HUES6 (cell line): ENCODE results near the gene FAF1.
"Not testable (repeated sequence)": the region's sequence is repeated elsewhere in the genome, so short reads cannot be mapped to it uniquely, and the experiment has no call there.

Source experiments
- H3K27ac ChIP-seq: 2 replicates; pipeline ENCODE4 v1.7.0; 2013; ENCODE audit warnings: low read depth, mild to moderate bottlenecking, low read length, inconsistent platforms
- H3K27me3 ChIP-seq: 2 replicates; pipeline ENCODE4 v1.6.1; 2013; ENCODE audit warnings: low read length; ENCODE audit not compliant: control insufficient read depth, insufficient read depth
- H3K36me3 ChIP-seq: 2 replicates; pipeline ENCODE4 v1.6.1; 2013; ENCODE audit warnings: low read length; ENCODE audit not compliant: control insufficient read depth, insufficient read depth
- H3K4me1 ChIP-seq: 2 replicates; pipeline ENCODE4 v1.6.1; 2013; ENCODE audit warnings: low read length; ENCODE audit not compliant: control insufficient read depth, insufficient read depth
- H3K4me3 ChIP-seq: 2 replicates; pipeline ENCODE4 v1.5.1; 2013; ENCODE audit warnings: low read depth, low read length
- H3K9ac ChIP-seq: one replicate; pipeline ENCODE4 v1.6.1; 2013; ENCODE audit warnings: mild to moderate bottlenecking, low read length
- H3K9me3 ChIP-seq: 2 replicates; pipeline ENCODE4 v1.6.1; 2013; ENCODE audit warnings: low read depth, low read length; ENCODE audit not compliant: control insufficient read depth, insufficient read depth

The FAF1 gene

DNA sequence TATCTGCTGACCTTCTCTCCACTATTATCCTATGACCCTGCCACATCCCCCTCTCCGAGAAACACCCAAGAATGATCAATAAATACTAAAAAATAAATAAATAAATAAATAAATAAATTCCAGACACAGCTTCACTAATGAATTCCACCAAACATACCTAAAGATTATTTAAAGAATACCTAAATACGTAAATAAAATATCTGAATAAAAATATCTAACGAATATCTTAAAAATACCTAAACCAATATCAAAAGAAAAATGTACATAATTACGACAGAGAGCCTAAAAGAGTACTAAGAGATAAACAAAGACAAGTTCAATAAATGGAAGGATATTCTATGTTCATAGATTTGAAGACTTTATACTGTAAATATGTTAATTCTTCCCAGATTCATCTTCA lies 132.5 kb downstream of the FAF1 start:
- Histone ChIP-seq H3K27me3 (no peaks in the 10 kb centered on the region), H3K9me3 (peaks cover 29% of the 10 kb centered on the region), H3K4me3 (no peak overlapping the region), H3K9ac (no peak overlapping the region), H3K27ac (no peak overlapping the region), H3K4me1 (no peaks in the 10 kb centered on the region), H3K36me3 (no peaks in the 10 kb centered on the region; the same call in 1 of the 2 replicates)

DNA sequence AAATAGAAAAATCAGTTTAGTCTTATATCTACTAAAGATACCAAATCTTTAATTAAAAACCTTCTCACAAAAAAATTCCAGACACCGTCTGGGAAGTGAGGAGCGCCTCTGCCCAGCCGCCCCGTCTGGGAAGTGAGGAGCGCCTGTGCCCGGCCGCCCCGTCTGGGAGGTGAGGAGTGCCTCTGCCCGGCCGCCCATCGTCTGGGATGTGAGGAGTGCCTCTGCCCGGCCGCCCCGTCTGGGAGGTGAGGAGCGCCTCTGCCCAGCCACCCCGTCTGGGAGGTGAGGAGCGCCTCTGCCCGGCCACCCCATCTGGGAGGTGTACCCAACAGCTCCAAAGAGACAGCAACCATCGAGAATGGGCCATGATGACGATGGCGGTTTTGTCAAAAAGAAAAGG lies 133.3 kb downstream of the FAF1 start:
- not testable (repeated sequence) for H3K4me3 ChIP-seq, H3K9ac ChIP-seq, H3K36me3 ChIP-seq, H3K27ac ChIP-seq, H3K27me3 ChIP-seq, H3K4me1 ChIP-seq
- H3K9me3 ChIP-seq = peaks cover 23% of the 10 kb centered on the region

DNA sequence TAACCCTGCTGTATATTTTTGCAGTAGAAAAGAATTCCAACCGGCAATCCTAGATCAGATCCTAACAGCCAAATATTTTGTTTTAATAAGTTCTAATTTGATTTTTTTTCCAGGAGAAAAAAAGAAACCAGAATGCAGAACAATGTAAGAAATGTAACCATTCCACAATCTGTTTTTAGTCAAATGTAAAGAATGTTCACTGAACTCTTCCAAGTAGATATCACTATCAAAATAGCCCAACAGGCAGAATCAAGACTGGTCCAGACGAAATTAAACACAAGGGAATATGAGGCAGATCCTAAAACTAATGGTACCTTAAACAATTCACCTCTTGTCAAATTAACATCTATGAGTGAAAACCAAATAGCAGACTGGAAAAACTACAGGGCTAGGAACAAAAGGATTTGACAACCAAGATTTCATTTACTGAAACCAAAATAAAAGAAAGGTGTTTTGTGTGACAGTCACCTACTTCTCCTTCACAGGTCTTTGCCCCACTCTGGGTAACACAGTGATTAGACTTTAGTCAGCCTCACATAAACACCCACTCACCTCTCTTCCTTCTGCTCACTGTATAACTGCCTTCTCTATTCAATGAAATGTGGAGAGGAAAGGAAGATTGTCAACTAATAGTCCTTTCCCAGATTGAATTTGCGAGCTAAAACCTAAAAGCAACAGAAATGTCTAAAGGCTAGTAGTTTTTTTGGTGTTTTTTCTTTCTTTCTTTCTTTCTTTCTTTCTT lies 137.9 kb downstream of the FAF1 start:
- Histone ChIP-seq H3K9ac (no peak overlapping the region), H3K4me1 (no peaks in the 10 kb centered on the region), H3K27me3 (no peaks in the 10 kb centered on the region), H3K9me3 (peaks cover 7% of the 10 kb centered on the region; the same call in 1 of the 2 replicates), H3K27ac (no peak overlapping the region), H3K4me3 (no peak overlapping the region), H3K36me3 (no peaks in the 10 kb centered on the region)

DNA sequence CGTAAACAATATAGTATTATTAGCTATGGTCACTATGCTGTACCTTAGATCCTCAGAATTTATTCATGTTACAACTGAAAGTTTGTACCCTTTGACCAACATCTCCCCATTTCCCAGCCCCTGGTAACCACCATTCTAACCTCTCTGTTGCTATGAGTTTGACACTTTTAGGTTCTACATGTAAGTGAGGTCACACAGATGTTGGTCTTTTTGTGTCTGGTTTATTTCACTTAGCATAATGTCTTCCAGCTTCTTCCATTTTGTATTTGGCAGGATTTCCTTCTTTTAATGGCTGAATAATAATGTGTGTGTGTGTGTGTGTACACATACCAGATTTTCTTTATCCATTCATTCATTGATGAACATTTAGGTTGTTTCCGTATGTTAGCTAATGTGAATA lies 139.5 kb downstream of the FAF1 start:
- Histone ChIP-seq H3K9me3 (no peaks in the 10 kb centered on the region), H3K4me3 (no peak overlapping the region), H3K27ac (no peak overlapping the region), H3K9ac (no peak overlapping the region), H3K27me3 (no peaks in the 10 kb centered on the region), H3K36me3 (no peaks in the 10 kb centered on the region), H3K4me1 (no peaks in the 10 kb centered on the region)

DNA sequence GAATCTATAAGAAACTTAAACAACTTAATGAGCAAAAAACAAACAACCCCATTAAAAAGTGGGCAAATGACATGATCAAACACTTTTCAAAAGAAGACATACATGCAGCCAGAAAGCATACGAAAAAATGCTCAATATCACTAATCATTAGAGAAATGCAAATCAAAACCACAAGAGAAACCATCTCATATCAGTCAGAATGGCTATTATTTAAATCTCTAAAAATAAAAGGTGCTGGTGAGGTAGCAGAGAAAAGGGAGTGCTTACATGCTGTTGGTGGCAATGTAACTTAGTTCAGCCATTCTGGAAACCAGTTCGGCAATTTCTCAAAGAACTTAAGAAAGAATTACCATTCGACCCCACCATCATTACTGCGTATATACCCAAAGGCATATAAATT lies 147.7 kb downstream of the FAF1 start:
- no peak overlapping the region for H3K9ac ChIP-seq
- no peak overlapping the region for H3K4me3 ChIP-seq
- no peaks in the 10 kb centered on the region; the same call in 1 of the 2 replicates for H3K4me1 ChIP-seq
- H3K27me3 ChIP-seq = no peaks in the 10 kb centered on the region
- no peaks in the 10 kb centered on the region for H3K36me3 ChIP-seq
- H3K9me3 ChIP-seq = peaks cover 18% of the 10 kb centered on the region
- no peak overlapping the region for H3K27ac ChIP-seq

DNA sequence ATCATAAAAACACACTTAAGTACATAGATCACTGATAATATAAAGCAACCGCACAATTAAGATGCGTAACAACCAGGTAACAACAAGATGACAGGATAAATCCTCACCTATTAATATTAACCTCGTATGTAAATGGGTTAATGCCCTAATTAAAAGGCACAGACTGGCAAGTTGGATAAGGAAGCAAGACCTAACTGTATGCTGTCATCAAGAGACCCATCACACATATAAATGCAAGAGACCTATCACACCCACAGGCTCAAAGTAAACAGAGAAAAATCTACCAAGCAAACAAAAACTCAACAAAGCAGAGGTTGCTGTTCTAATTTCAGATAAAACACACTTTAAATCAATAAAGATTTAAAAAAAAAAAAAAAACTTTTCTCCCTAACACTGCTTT lies 151.8 kb downstream of the FAF1 start:
- no peak overlapping the region for H3K27ac ChIP-seq
- H3K4me1 ChIP-seq = peaks cover 5% of the 10 kb centered on the region; the same call in 1 of the 2 replicates
- no peak overlapping the region for H3K9ac ChIP-seq

DNA sequence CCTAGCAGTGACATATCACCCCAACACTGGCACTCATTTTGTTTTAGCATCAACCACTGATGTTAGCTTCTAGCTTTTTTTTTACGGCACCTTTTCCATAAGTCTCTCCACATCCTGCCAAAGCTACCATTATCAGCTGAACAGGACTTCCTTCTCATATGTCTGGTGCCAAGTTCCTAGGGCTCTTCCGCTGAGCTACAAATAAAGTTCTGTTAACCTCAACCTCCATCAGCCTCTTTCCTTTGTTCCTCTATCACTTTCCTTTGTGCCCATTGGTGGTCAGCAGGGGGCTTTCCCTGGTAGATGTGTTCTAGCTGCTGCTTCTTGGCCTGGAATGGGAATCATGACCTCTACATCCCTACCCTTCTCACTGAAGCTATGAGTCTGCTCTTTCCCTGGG lies 163.8 kb downstream of the FAF1 start:
- Histone ChIP-seq H3K36me3 (no peaks in the 10 kb centered on the region), H3K9ac (no peak overlapping the region), H3K27me3 (no peaks in the 10 kb centered on the region), H3K4me1 (peaks cover 7% of the 10 kb centered on the region; the same call in 1 of the 2 replicates), H3K9me3 (no peaks in the 10 kb centered on the region), H3K27ac (no peak overlapping the region), H3K4me3 (no peak overlapping the region)

More for the DNA sequence above, 151.8 kb downstream of the FAF1 start:
- H3K9me3 ChIP-seq = peaks cover 23% of the 10 kb centered on the region
- H3K36me3 ChIP-seq = no peaks in the 10 kb centered on the region
- H3K4me3 ChIP-seq = no peak overlapping the region
- H3K27me3 ChIP-seq = no peaks in the 10 kb centered on the region

DNA sequence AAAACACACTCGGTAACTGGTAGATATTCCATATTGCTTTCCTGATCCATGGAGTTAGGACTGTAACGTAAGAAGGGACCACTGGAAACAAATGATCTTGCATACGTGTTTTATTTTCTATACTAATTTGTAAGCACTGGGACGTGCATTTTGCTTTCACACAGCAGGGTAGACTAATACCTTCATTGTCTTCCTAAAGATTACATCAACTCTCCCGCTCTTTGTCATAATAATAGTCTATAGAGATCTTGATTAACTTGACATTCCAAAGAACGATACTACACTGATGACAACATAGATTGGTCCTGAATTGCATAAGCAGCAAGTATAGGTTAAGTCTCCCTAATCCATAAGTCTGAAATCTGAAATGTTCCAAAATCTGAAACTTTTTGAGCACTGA lies 166.5 kb downstream of the FAF1 start:
- no peaks in the 10 kb centered on the region for H3K27me3 ChIP-seq
- no peaks in the 10 kb centered on the region for H3K9me3 ChIP-seq
- no peaks in the 10 kb centered on the region for H3K36me3 ChIP-seq
- no peak overlapping the region for H3K9ac ChIP-seq
- peaks cover 7% of the 10 kb centered on the region; the same call in 1 of the 2 replicates for H3K4me1 ChIP-seq
- no peak overlapping the region for H3K27ac ChIP-seq
- no peak overlapping the region for H3K4me3 ChIP-seq

DNA sequence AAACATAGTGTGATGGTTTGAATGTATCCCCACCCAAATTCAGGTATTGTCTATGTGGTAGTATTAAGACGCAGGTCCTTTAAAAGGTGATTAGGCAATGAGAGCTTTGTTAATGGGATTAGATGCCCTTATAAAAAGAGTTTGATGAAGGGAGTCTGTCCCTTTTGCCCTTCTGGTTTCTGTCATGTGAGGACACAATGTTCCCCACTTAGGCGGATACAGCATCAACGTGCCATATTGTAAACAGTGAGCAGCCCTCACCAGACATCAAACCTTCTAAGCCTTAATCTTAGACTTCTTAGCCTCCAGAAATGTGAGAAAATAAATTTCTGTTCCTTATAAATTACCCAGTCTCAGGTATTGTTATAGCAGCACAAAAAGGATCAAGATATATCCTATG lies 172.8 kb downstream of the FAF1 start:
- H3K4me1 ChIP-seq = no peaks in the 10 kb centered on the region
- no peak overlapping the region for H3K9ac ChIP-seq
- no peaks in the 10 kb centered on the region for H3K9me3 ChIP-seq

DNA sequence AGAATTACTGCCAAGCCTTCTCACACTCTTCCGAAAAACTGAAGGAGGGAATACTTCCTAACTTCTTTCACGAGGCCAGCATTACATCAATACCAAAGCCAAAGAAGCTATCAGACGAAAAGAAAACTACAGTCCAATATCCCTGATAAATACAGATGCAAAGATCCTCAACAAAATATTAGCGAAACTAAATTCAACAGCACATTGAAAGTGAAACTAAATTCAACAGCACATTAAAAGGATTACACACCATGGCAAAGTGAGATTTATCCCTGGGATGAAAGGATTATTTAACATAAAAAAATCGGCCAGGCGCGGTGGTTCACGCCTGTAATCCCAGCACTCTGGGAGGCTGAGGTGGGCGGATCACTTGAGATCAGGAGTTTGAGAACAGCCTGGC lies 176.8 kb downstream of the FAF1 start:
- Histone ChIP-seq H3K4me3 (no peak overlapping the region), H3K27ac (no peak overlapping the region), H3K4me1 (no peaks in the 10 kb centered on the region), H3K9ac (no peak overlapping the region), H3K36me3 (peaks cover 18% of the 10 kb centered on the region; the same call in 1 of the 2 replicates), H3K27me3 (no peaks in the 10 kb centered on the region), H3K9me3 (no peaks in the 10 kb centered on the region)

More for the DNA sequence above, 172.8 kb downstream of the FAF1 start:
- no peaks in the 10 kb centered on the region for H3K27me3 ChIP-seq
- no peak overlapping the region for H3K4me3 ChIP-seq
- peaks cover 8% of the 10 kb centered on the region; the same call in 1 of the 2 replicates for H3K36me3 ChIP-seq
- no peak overlapping the region for H3K27ac ChIP-seq

DNA sequence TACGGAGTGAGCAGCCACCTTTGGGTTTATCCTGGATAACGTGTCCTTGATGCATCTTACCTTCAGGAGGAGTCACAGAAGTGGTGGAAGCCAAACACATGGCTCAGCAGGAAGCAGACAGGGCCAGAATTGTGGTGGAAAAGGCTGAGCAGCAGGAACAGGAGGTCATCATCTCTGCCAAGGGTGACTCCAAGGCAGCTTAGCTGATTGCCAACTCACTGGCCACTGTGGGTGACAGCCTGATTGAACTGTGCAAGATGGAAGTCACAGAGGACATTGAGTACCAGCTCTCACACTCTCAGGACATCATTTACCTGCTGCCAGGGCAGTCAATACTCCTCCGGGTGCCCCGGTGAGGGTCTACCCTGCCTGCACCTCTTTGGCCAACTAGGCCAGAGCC lies 179.3 kb downstream of the FAF1 start:
- no peak overlapping the region for H3K4me3 ChIP-seq
- H3K27me3 ChIP-seq = no peaks in the 10 kb centered on the region
- H3K27ac ChIP-seq = no peak overlapping the region
- H3K9me3 ChIP-seq = no peaks in the 10 kb centered on the region
- H3K4me1 ChIP-seq = no peaks in the 10 kb centered on the region
- peaks cover 10% of the 10 kb centered on the region; the same call in 1 of the 2 replicates for H3K36me3 ChIP-seq
- no peak overlapping the region for H3K9ac ChIP-seq
